Stimulated activated CD8-positive, alpha-beta memory T cell treated with anti-CD3 and anti-CD28 coated beads, Interleukin-15, amount 100 ng/mL, for 24 hours (primary cell): ENCODE data around the gene TMEM178A.
"Not testable (repeated sequence)": the region's sequence is repeated elsewhere in the genome, so short reads cannot be mapped to it uniquely, and the experiment has no call there.

Experiments used
- DNase-seq: peaks from one replicate; pipeline ENCODE4 v3.0.0-alpha.2; 2020; ENCODE audit warnings: low read depth

TMEM178A gene

DNA sequence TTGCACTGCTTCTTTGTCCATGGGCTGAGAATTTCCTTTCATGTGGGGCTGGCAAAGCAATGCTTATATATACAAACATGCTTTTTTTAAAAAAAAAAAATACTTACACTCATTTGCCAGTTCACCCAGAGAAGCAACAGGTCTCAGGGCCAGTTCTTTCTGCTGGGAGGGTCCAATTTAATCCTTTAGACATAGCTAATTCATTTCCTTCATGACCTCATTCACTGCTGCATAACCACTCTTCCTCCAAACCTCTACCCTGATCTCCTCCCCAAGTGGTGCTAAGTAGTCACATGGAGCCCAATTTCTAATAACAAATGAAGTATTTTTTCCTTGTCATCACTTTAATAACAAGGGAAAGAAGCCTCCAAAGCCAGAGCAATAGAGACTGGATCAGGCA, 17.1 kb upstream of the TMEM178A start:
- DNase-seq: no peak

DNA sequence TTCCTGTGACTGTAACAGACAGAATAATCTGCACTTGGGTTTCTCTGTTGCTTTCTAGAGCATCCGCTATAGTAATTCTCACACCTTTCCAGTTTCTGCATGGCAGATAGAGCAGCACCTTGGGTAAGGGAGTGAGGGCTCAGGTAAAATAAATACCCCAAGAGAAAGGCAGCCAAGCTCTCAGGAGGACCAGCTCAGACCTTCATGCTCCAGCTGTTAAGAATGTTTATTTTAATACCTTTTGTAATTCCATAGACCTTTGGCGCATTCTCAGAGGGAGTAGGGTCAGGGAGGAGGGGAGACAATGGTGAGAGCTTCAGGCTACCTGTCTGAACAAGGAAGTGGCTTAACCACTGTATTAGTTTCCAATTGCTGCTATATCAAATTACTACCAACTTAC, 16.2 kb upstream of the TMEM178A start:
- DNase-seq: no peak

DNA sequence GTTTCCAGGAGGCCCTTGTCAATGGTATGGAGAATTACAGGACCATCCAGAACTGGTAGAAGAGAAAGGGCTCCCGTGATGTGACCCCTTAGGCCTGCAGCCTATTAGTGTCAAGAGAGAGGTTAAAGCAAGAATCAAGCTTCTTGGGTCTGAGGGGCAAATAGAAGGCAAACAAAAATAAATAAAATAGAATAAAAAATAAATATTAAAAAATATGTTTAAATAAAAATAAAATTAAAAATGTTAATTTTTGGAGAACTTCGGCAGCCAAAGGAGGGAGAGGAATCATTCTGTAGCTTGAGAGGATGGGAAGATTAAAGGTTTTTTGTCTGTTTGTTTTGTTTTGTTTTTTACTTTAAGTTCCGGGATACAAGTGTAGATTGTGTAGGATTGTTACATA, 15.2 kb upstream of the TMEM178A start:
- no peak for DNase-seq

- DNase-seq: not testable (repeated sequence)
Observed at GRCh38 chr2:39656215-39656614, 9.5 kb upstream of the TMEM178A start.

DNA sequence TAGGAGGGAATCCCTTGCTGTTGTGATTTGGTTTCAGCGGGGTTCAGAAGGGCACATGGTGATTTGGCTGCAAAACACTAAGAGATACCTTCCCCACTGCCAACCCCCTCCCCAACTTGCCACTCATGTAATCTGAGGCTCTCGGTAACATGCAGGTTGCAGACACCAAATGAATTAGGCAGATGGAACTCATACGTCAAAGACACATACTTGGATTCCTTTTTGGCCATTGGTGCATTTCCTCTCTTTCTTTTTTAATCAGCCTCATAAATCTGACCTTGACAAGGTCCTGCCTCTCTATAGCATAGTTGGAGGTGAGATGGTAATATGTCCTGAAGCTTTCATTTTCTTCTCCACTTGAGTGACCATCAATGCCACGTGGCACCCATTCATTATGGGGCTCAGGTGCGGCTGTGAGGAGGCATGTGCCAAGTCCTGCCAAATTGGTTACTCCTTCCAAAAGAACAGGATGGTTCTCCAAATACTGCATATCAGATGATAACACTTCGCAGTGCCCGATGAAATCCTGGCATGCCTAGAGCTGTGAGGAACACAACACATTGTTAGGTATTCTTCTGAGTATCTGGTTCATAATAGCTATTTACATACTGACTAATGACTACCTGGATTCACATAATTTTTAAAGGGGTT, 8.3 kb upstream of the TMEM178A start:
- DNase-seq: no peak

DNA sequence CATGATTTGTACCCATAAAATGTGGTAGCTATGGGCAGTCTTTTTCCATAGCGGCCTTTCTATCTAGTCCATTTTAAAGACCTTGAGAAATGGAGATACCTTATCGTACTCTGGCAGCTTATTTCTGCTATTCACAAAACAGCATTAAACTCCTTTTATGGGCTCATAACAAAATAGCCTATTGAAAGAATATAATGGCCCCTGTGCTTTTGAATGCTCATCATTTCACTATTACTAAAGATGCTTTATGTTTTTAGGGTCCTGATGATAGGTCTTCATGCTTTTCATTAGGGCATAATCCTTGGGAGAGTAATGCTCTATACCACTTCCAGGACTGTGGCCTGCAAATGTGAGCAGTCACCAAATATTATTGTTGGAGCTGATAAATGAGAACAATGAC, 7.3 kb upstream of the TMEM178A start:
- no peak for DNase-seq

DNA sequence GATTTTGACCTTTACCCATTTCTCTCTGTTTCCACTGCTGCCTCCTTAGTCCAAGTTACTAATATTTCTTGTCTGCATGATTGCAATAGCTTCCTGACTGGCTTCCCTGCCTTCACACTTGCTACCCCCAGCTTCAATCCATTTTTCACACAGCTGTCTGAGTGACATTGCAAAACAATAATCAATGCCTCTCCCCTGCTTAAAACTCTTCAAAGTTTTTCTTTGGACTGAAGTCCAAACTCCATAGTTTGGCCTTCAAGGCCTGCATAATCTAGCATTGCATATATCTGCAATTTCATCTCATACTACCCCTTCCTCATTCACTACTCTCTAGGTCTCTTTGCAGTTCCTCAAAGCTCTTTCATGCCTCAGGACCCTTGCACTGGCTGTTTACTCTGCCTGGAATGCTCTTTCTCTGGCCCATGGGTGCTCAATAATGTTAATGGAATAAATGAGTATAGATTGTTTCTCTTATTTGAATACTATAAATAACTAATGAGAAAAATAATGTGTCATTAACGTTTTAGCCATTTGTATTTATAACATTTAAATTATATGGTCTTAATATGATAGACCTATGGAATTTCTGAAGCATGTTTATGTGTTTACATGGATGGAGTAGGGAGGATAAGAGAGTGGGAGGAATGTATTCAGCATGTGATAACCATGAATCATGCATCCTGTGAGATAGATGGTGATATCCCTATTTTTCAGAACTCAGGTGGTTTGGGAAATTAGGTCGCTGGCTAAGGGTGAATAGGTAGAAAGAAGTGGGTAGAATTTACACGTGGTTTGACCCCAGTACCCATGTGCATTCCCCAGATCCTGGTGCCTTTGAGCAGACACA, 5.7 kb upstream of the TMEM178A start:
- DNase-seq: no peak

- no peak for DNase-seq
Observed at GRCh38 chr2:39660612-39661236, 5.0 kb upstream of the TMEM178A start.

DNA sequence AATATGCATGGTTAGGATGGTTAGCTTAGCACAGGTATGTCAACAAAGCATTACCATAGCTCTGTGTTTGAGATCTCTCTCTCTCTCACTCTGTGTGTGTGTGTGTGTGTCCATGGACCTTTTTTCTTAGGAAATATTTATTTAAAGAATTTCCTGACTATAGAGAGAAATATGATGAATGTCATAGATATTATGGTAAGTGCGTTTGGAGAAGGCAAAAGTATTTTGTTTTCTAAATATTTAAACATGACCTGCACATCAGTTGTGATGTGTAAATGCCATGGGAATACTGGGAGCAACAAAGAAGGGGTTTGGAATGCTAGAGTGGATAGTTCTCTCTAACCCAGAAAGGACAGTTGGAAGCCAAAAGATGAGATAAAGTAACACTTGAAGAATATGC, 3.9 kb upstream of the TMEM178A start:
- no peak for DNase-seq

DNA sequence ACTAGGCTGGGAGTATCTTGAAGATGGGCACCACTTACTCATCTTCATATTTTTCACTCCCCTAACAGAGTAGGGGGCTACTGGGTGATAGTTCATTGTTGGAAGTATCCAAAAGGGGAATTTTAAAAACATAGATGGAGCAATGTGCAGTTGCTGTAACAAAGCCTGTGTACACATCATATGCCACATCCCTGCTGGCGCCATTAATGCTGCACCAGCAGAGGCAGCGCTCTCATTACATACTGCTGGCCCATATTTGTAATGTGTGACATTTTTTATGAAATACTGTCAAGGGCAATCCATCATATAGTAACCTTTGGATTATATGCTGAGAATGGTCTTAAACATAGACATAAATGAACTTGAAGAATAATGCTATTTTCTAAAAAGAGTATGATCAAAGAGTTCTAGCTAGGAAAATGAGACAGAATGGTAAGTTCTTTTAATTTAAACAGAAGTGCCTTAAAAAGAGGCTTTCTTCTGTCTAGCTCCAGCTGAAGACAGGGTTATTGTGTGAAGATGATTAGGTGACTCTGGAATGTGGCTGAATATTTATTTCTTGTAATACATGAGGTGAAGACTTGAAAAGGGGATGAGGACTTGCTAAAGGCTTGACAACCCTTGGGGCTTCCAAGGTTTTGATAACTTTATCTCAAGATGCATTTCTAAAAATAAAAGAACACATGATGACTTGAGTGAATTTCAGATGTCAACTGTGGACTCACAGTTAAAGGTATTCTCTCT, 2.4 kb upstream of the TMEM178A start:
- no peak for DNase-seq

DNA sequence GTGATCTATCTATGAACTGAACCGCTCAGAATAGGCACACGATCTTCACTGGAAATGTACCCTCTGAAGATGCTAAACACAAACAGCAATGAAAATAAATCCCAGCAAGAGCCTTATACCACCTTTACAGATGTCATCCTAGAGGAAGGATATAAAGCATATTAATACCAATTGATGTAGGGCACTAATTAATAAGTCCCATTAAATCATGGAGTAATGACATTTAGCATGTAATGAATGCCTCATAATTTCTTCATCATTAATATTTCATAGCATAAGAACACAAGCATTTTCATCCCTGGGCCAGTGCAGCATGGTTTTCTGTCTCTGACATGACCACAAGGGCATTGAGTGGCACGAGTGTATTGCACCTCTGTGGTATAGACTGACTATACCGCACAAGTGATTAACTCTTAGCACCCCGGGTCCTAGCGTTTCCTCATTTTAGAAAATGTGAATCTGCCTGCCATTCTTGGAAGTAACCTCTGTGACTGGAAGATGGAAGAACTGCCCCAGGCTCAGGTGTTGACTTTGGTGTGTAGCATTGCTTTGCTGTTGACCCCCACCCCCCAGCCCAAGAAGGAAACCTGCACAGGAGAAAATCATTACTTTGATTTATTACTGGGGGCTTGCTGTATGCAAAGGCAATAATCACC, 1.4 kb upstream of the TMEM178A start:
- DNase-seq: no peak

- no peak for DNase-seq
Observed at GRCh38 chr2:39664888-39665591, 677 bp upstream of the TMEM178A start.

GRCh38 chr2:39666491-39667101, 879 bp downstream of the TMEM178A start:
- DNase-seq: no peak

DNA sequence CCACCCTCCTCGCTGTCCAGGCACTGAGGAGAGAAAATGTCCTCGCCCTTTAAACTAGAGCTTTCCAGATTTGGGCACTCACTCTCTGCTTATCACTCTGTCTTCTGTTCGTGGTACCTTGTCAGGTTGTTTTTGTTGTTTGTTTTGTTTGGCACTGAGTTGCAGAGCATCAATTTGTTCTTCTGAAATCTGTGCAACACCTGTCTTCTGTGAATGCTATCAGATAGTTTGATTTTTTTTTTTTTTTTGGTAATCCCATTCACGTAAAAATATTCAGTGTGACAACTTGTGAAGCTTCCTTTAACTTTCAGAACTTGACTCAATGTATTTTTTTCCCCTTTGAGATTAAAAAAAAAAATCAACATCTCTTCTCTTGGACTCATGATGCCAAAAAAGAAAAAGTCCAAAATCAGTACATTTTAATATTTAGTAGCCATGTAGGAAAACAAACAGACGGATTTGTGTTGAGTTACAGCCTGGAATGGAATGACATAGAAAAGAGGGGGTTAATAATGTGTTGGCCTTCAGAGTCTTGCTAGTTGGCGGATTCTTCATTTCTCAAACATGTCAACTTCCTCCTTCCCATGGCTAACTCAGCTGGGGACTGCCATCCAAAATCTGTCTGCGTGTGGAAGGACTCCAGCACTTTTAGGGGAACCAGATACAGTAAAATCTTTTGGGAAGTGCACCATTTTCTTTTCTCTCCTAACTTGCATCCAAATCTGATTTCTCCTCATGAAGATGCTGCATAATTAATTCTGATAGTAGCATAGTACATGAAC, 1.6 kb downstream of the TMEM178A start:
- no peak for DNase-seq

DNA sequence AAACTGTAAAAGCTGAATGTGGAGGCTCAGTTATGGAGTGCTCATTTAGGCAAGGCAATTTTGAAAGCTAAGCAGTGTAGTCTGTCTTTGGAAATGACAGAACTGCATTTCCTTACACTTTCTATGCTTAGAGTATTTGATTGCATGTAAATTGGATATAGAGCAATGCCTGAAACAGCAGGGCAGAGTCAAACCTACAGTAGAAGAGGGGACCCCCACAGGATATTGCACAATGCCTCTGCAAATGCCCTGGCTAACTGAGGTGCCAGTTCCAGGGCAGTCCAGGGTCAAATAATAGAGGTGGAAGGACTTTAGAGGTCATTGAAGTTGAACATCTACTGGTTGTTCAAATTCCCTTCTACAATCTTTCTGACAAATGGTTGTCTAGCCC, 2.2 kb downstream of the TMEM178A start:
- no peak for DNase-seq

DNA sequence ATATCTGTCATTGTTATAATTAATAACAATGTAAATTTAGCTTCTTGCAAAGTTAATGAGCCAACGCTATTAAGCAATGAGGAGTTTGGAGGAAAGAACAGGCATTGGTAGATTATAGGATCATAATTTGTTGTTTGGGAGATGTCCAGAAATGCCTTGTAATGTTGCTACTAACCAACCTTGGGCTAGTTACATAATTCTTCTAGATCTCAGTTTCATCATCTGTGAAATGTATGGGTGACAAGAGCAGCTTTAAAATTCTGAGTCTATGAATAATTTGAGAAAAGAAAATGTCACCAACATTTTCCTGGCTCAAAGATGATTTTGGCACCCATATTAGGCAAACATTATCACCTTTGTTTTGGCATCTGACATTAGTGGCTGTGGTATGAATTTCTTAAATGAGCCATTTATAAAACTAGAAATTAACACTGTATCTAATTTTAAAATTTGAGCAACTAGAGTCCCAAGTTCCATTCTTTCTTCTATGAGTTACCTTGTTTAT, 2.9 kb downstream of the TMEM178A start:
- no peak for DNase-seq

DNA sequence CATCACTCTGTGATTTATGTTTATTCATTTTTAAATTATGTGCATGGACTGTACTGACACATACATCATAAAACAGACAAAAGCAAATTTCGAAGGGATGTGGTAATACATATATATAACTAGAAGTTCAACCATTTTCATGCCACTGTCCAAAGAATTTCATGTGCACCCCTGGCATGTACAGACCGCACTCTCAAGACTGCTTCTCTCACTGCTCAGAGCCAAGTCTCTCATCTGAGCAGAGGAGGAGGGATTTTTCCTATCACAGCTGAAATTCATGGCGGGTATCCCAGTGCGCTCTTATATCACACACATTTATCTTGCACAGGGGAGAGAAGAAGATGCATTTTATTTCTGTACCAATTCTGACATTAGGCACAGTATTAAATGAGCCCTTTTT, 5.9 kb downstream of the TMEM178A start:
- DNase-seq: no peak

GRCh38 chr2:39673018-39673417, 7.3 kb downstream of the TMEM178A start:
- no peak for DNase-seq

- no peak for DNase-seq
Observed at GRCh38 chr2:39676342-39676741, 10.6 kb downstream of the TMEM178A start.

DNA sequence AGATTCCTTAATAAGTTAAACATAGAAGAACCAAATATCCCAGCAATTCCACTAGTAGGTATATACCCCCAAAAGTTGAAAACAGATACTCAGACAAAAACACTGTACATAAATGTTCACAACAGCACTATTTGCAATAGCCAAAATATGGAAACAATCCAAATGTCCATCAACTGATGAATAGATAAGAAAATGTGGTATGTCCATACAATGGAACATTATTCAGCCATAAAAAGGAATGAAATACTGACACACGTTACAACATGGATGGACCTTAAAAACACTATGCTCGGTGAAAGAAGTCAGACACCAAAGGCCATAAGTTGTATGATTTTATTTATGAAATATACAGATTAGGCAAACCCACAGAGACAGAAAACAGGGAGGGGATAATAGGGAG, 12.5 kb downstream of the TMEM178A start:
- DNase-seq: no peak
